IMR-90 (cell line): ENCODE measurements around the gene ABCB1. TPM values are rescaled to one million over a fixed set of nuclear protein-coding genes. Genes with fewer than 3 reads are reported as not detected.

Source experiments
- ATAC-seq: fragments of 200-7000 bp; cut with Tn5 transposase; 2 replicates; pipeline ENCODE4 v1.9.1; 2020; ENCODE audit warnings: low read depth, mild to moderate bottlenecking, moderate library complexity
- BruUV-seq: library from RNA; stranded (reverse); fragments of 400-500 nt; replicated peaks from 2 replicates; lab custom pipeline; 2021; lab: Mats Ljungman, UMichigan
- CTCF ChIA-PET: fragments of 300-600 bp; formaldehyde crosslinking; extraction: SDS; loops from one replicate; lab custom pipeline; 2021; ENCODE audit warnings: antibody characterized with exemption; lab: Yijun Ruan, JAX
- POLR2A ChIA-PET: fragments of 300-600 bp; sonication (Branson Sonifier 250); formaldehyde crosslinking; loops from one replicate; lab custom pipeline; 2022; ENCODE audit warnings: antibody characterized with exemption; ENCODE audit not compliant: unreplicated experiment; lab: Charles Lee
- DNase-seq: peaks from one replicate; pipeline ENCODE4 v3.0.0; 2013
- H2AFZ ChIP-seq: replicated peaks from 2 replicates; pipeline ENCODE3; 2013; ENCODE audit warnings: low read length, mild to moderate bottlenecking; ENCODE audit not compliant: poor library complexity
- H2AK5ac ChIP-seq: 2 replicates; pipeline ENCODE4 v1.6.1; 2013; ENCODE audit warnings: low read depth, low read length, inconsistent platforms
- H2AK9ac ChIP-seq: replicated peaks from 2 replicates; pipeline ENCODE3; 2013; ENCODE audit warnings: mild to moderate bottlenecking, low read depth, low read length, moderate library complexity; ENCODE audit not compliant: poor library complexity
- H2BK120ac ChIP-seq: 2 replicates; pipeline ENCODE4 v1.6.1; 2013; ENCODE audit warnings: low read depth, low read length, inconsistent platforms
- H2BK15ac ChIP-seq: 3 replicates; pipeline ENCODE4 v1.6.1; 2013; ENCODE audit warnings: low read depth, low read length, inconsistent platforms
- H2BK20ac ChIP-seq: 2 replicates; pipeline ENCODE4 v1.6.1; 2013; ENCODE audit warnings: low read depth, mild to moderate bottlenecking, inconsistent platforms, low read length, moderate library complexity
- H2BK5ac ChIP-seq: 2 replicates; pipeline ENCODE4 v1.6.1; 2013; ENCODE audit warnings: mild to moderate bottlenecking, low read depth, low read length, inconsistent platforms; ENCODE audit not compliant: poor library complexity, severe bottlenecking
- H3K14ac ChIP-seq: replicated peaks from 2 replicates; pipeline ENCODE4 v1.6.1; 2013; ENCODE audit warnings: low read depth, low read length, inconsistent platforms
- H3K18ac ChIP-seq: 2 replicates; pipeline ENCODE4 v1.6.1; 2013; ENCODE audit warnings: low read depth, low read length, control low read depth
- H3K23ac ChIP-seq: 2 replicates; pipeline ENCODE4 v1.6.1; 2013; ENCODE audit warnings: low read depth, low read length, inconsistent platforms
- H3K27ac ChIP-seq: 2 replicates; pipeline ENCODE4 v1.5.1; 2013; ENCODE audit warnings: mild to moderate bottlenecking, control low read depth, low read length; ENCODE audit not compliant: insufficient read depth
- H3K27me3 ChIP-seq: 2 replicates; pipeline ENCODE4 v1.6.1; 2013; ENCODE audit warnings: low read length; ENCODE audit not compliant: control insufficient read depth, insufficient read depth
- H3K36me3 ChIP-seq: 2 replicates; pipeline ENCODE4 v1.6.1; 2013; ENCODE audit warnings: low read length, mixed read lengths; ENCODE audit not compliant: control insufficient read depth, insufficient read depth
- H3K4ac ChIP-seq: 2 replicates; pipeline ENCODE4 v1.6.1; 2013; ENCODE audit warnings: low read depth, low read length, inconsistent platforms
- H3K4me1 ChIP-seq: 2 replicates; pipeline ENCODE4 v1.6.1; 2013; ENCODE audit warnings: low read length, mixed read lengths; ENCODE audit not compliant: control insufficient read depth, insufficient read depth
- H3K4me2 ChIP-seq: 2 replicates; pipeline ENCODE4 v1.6.1; 2013; ENCODE audit warnings: low read depth, mild to moderate bottlenecking, control low read depth, low read length, moderate library complexity
- H3K4me3 ChIP-seq: 2 replicates; pipeline ENCODE4 v1.5.1; 2013; ENCODE audit warnings: low read depth, mild to moderate bottlenecking, control low read depth, low read length, moderate library complexity; ENCODE audit not compliant: insufficient read depth
- H3K56ac ChIP-seq: 2 replicates; pipeline ENCODE4 v1.6.1; 2013; ENCODE audit warnings: low read length, inconsistent platforms; ENCODE audit not compliant: insufficient read depth; ENCODE audit errors: extremely low read depth
- H3K79me1 ChIP-seq, 2 experiments: 2 replicates each; pipeline ENCODE4 v1.6.1; 2013; ENCODE audit warnings: low read length in 2 of 2, inconsistent platforms in 1 of 2, low read depth in 1 of 2
- H3K9ac ChIP-seq: 2 replicates; pipeline ENCODE4 v1.6.1; 2013; ENCODE audit warnings: low read depth, low read length, control low read depth
- H3K9me1 ChIP-seq: 2 replicates; pipeline ENCODE4 v1.6.1; 2013; ENCODE audit warnings: low read length, inconsistent platforms; ENCODE audit not compliant: insufficient read depth
- H3K9me3 ChIP-seq: 2 replicates; pipeline ENCODE4 v1.6.1; 2013; ENCODE audit warnings: low read length; ENCODE audit not compliant: control insufficient read depth, insufficient read depth
- H4K20me1 ChIP-seq: 2 replicates; pipeline ENCODE4 v1.6.1; 2013; ENCODE audit warnings: low read length, inconsistent platforms; ENCODE audit not compliant: insufficient read depth
- H4K5ac ChIP-seq: 2 replicates; pipeline ENCODE4 v1.6.1; 2013; ENCODE audit warnings: mild to moderate bottlenecking, low read depth, low read length, control low read depth
- H4K8ac ChIP-seq, 2 experiments: 2 replicates each; pipeline ENCODE4 v1.6.1; 2013; ENCODE audit warnings: low read depth in 2 of 2, low read length in 2 of 2, control low read depth in 1 of 2, inconsistent platforms in 1 of 2
- H4K91ac ChIP-seq: 2 replicates; pipeline ENCODE4 v1.6.1; 2013; ENCODE audit warnings: low read depth, low read length, inconsistent platforms; ENCODE audit not compliant: insufficient read depth
- MAZ ChIP-seq: IDR thresholded peaks from 2 replicates; pipeline ENCODE4 v1.6.1; 2012; ENCODE audit warnings: low read depth, mild to moderate bottlenecking, low read length, improper control_type of control experiment, moderate library complexity, borderline replicate concordance
- WGBS, 2 experiments: methylation state at CpG; one replicate each; pipeline versions ENCODE4 v1.1.5 to v1.1.7; 2013; ENCODE audit warnings: missing lambda C conversion rate in 2 of 2; ENCODE audit not compliant: insufficient read length in 1 of 2; ENCODE audit errors: extremely low coverage in 2 of 2; 5-methylcytosine and 5-hydroxymethylcytosine counted together
- dilution Hi-C: fragments of 300-500 bp; cut with HindIII; formaldehyde crosslinking; loops from one replicate; pipeline ENCODE4 v1.14.3; 2018; ENCODE audit warnings: low sequenced_read_pairs; ENCODE audit not compliant: unreplicated experiment
- in situ Hi-C: fragments of 300-500 bp; cut with MboI; formaldehyde crosslinking; loops from 3 replicates; pipeline ENCODE4 v1.14.3; 2019; ENCODE audit warnings: low sequenced_read_pairs, inconsistent platforms, mixed read lengths
- intact Hi-C: fragments of 100-400 bp; cut with micrococcal nuclease; formaldehyde crosslinking; loops from 2 replicates; pipeline ENCODE4 v1.10.0; 2022
- polyA plus RNA-seq, 3 experiments: library from polyadenylated mRNA; depleted of rRNA; stranded (reverse); fragments of >200 nt; gene quantifications; 2 replicates each; pipeline ENCODE4 v1.2.3, GENCODE V29; 2012; ENCODE audit warnings: low replicate concordance in 1 of 3
- total RNA-seq: library from RNA; depleted of rRNA; stranded (reverse); fragments of >200 nt; gene quantifications from 2 replicates; pipeline ENCODE4 v1.2.3, GENCODE V29; 2012
- TF ChIP-seq, protein P1 (sequence below): fragments of 150-350 bp; IDR thresholded peaks from 2 replicates; pipeline ENCODE4 v1.6.1; 2016; ENCODE audit warnings: low read depth, mild to moderate bottlenecking, low read length, moderate library complexity, borderline replicate concordance

The ABCB1 gene
- total and polyA plus RNA-seq, 2 of the 4 experiments (the other 2 are of a cell fraction) = 0.80 to 0.90 TPM

- H3K4me2 ChIP-seq = peak overlapping the region; percentile 87
- in situ Hi-C loops (no loop called here), dilution Hi-C loops (no loop called here), intact Hi-C loops (loop anchor here (5.0 to 10.0 kb wide), 4 partner anchors 55 to 315 kb away; no protein-coding TSS in a partner anchor)
- H3K14ac ChIP-seq = no peak overlapping the region
- no peaks in the 10 kb centered on the region for H3K36me3 ChIP-seq
- 11% methylated on average over 7 of the region's 30 CpGs; no CpG with 5 or more reads in 1 of the 2 experiments for WGBS, 2 experiments
- TF ChIP-seq MAZ = no peak
- TF ChIP-seq, protein P1, sequence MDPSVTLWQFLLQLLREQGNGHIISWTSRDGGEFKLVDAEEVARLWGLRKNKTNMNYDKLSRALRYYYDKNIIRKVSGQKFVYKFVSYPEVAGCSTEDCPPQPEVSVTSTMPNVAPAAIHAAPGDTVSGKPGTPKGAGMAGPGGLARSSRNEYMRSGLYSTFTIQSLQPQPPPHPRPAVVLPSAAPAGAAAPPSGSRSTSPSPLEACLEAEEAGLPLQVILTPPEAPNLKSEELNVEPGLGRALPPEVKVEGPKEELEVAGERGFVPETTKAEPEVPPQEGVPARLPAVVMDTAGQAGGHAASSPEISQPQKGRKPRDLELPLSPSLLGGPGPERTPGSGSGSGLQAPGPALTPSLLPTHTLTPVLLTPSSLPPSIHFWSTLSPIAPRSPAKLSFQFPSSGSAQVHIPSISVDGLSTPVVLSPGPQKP = no peak
- no peak overlapping the region for H2BK15ac ChIP-seq
- POLR2A ChIA-PET = interaction anchor here (0.6 kb wide), 1 partner anchor 16 kb away, joined by 4 read pairs; no protein-coding TSS in a partner anchor
- no peak overlapping the region for H4K5ac ChIP-seq
- H3K4me3 ChIP-seq = peak overlapping the region; percentile 59
- H4K91ac ChIP-seq = no peak overlapping the region
- H3K9me1 ChIP-seq = no peaks in the 10 kb centered on the region
- CTCF ChIA-PET = interaction anchor here (1.0 kb wide), 1 partner anchor 69 kb away, joined by 3 read pairs; no protein-coding TSS in a partner anchor
- no peaks in the 10 kb centered on the region; the same call in 1 of the 2 replicates for H3K4me1 ChIP-seq
- H2AFZ ChIP-seq = peak overlapping the region; percentile 98
- H3K27ac ChIP-seq = no peak overlapping the region
- H4K8ac ChIP-seq = no peak overlapping the region
- H2AK5ac ChIP-seq = no peak overlapping the region
- no peak overlapping the region for H3K18ac ChIP-seq
- H3K23ac ChIP-seq = no peak overlapping the region
- H4K20me1 ChIP-seq = no peaks in the 10 kb centered on the region
- no peak overlapping the region for H3K4ac ChIP-seq
- BruUV-seq = no TSS peak
- H3K79me1 ChIP-seq = no peaks in the 10 kb centered on the region
- H3K9ac ChIP-seq = no peak overlapping the region
- DNase-seq (no peak), ATAC-seq (peak; percentile 24)
- peak overlapping the region; percentile 74 for H2AK9ac ChIP-seq
- no peaks in the 10 kb centered on the region for H3K9me3 ChIP-seq
- H2BK120ac ChIP-seq = no peak overlapping the region
- H2BK5ac ChIP-seq = no peak overlapping the region
- no peak overlapping the region for H3K56ac ChIP-seq
- H3K27me3 ChIP-seq = peaks cover 3% of the 10 kb centered on the region; the same call in 1 of the 2 replicates
- no peak overlapping the region for H2BK20ac ChIP-seq
These were observed 26.9 kb upstream of the ABCB1 start for GRCh38 chr7:87627634-87627994.
